Activated T-cell treated with anti-CD3 and anti-CD28 coated beads, Interleukin-2, amount 50 U/mL, for 4 hours (primary cell): Measurements from ENCODE around the gene TMEM120B. TPM values are rescaled to one million over a fixed set of nuclear protein-coding genes. Genes with fewer than 3 reads are reported as not detected.

Source experiments
- ATAC-seq, 2 donors: fragments of 200-7000 bp; cut with Tn5 transposase; one replicate each; pipeline ENCODE4 v1.10.0; 2021
- DNase-seq: peaks from one replicate; pipeline ENCODE4 v3.0.0-alpha.2; 2020
- H3K27me3 Mint-ChIP-seq: one replicate; pipeline ENCODE4 v1.8.0; 2021; ENCODE audit warnings: low read depth, mixed read lengths
- H3K36me3 Mint-ChIP-seq: one replicate; pipeline ENCODE4 v1.8.0; 2022; ENCODE audit warnings: mixed read lengths; ENCODE audit not compliant: insufficient read depth
- H3K4me1 Mint-ChIP-seq: one replicate; pipeline ENCODE4 v1.8.0; 2021; ENCODE audit warnings: low read depth, mixed read lengths
- H3K4me3 Mint-ChIP-seq: one replicate; pipeline ENCODE4 v1.8.0; 2021; ENCODE audit warnings: mild to moderate bottlenecking, moderate library complexity, mixed read lengths
- H3K9me3 Mint-ChIP-seq: one replicate; pipeline ENCODE4 v1.8.0; 2021; ENCODE audit warnings: mixed read lengths
- total RNA-seq, 3 donors: library from RNA; stranded (reverse); gene quantifications; one replicate each; pipeline ENCODE4 v1.2.1, GENCODE V29; 2021

Gene TMEM120B
- total RNA-seq, 3 donors from 2014 or later, result 14.2 to 19.1 (median 17.7) TPM

- Mint-ChIP-seq H3K4me3 (no peak overlapping the region), H3K4me1 (no peaks in the 10 kb centered on the region), H3K27me3 (no peaks in the 10 kb centered on the region), H3K36me3 (peaks cover 18% of the 10 kb centered on the region), H3K9me3 (no peaks in the 10 kb centered on the region)
- DNase-seq (no peak), ATAC-seq (no peak)
Observed at GRCh38 chr12:121820056-121820455, 107.5 kb downstream of the TMEM120B start.

GRCh38 chr12:121822393-121823100, 110.0 kb downstream of the TMEM120B start:
- no peaks in the 10 kb centered on the region for H3K27me3 Mint-ChIP-seq
- H3K9me3 Mint-ChIP-seq, result no peaks in the 10 kb centered on the region
- no peak for ATAC-seq

GRCh38 chr12:121823101-121823726, 110.7 kb downstream of the TMEM120B start:
- Mint-ChIP-seq H3K4me1 (no peaks in the 10 kb centered on the region), H3K4me3 (no peak overlapping the region), H3K36me3 (peaks cover 19% of the 10 kb centered on the region), H3K27me3 (no peaks in the 10 kb centered on the region), H3K9me3 (no peaks in the 10 kb centered on the region)
- ATAC-seq, result no peak
- DNase-seq, result no peak

More at GRCh38 chr12:121822393-121823100, 110.0 kb downstream of the TMEM120B start:
- H3K4me1 Mint-ChIP-seq, result no peaks in the 10 kb centered on the region
- H3K36me3 Mint-ChIP-seq, result peaks cover 21% of the 10 kb centered on the region
- H3K4me3 Mint-ChIP-seq, result no peak overlapping the region
- DNase-seq, result no peak

GRCh38 chr12:121823727-121824115, 111.2 kb downstream of the TMEM120B start:
- Mint-ChIP-seq H3K4me3 (no peak overlapping the region), H3K4me1 (no peaks in the 10 kb centered on the region), H3K36me3 (peaks cover 24% of the 10 kb centered on the region), H3K9me3 (no peaks in the 10 kb centered on the region), H3K27me3 (no peaks in the 10 kb centered on the region)
- no peak for ATAC-seq
- DNase-seq, result no peak

GRCh38 chr12:121825041-121825523, 112.5 kb downstream of the TMEM120B start:
- ATAC-seq (no peak), DNase-seq (no peak)
- Mint-ChIP-seq H3K4me1 (no peaks in the 10 kb centered on the region), H3K36me3 (peaks cover 28% of the 10 kb centered on the region), H3K4me3 (no peak overlapping the region), H3K27me3 (no peaks in the 10 kb centered on the region), H3K9me3 (no peaks in the 10 kb centered on the region)

GRCh38 chr12:121826318-121827150, 114.0 kb downstream of the TMEM120B start:
- Mint-ChIP-seq H3K4me3 (no peak overlapping the region), H3K4me1 (no peaks in the 10 kb centered on the region), H3K9me3 (no peaks in the 10 kb centered on the region), H3K27me3 (no peaks in the 10 kb centered on the region), H3K36me3 (peaks cover 33% of the 10 kb centered on the region)
- DNase-seq, result no peak
- no peak for ATAC-seq

- peaks cover 41% of the 10 kb centered on the region for H3K36me3 Mint-ChIP-seq
- DNase-seq (no peak), ATAC-seq (no peak)
- no peaks in the 10 kb centered on the region for H3K27me3 Mint-ChIP-seq
- H3K9me3 Mint-ChIP-seq, result no peaks in the 10 kb centered on the region
- no peaks in the 10 kb centered on the region for H3K4me1 Mint-ChIP-seq
- no peak overlapping the region for H3K4me3 Mint-ChIP-seq
Observed at GRCh38 chr12:121827351-121828099, 115.0 kb downstream of the TMEM120B start.

GRCh38 chr12:121828306-121828705, 115.8 kb downstream of the TMEM120B start:
- no peaks in the 10 kb centered on the region for H3K9me3 Mint-ChIP-seq
- no peaks in the 10 kb centered on the region for H3K27me3 Mint-ChIP-seq
- H3K4me3 Mint-ChIP-seq, result no peak overlapping the region
- H3K4me1 Mint-ChIP-seq, result peaks cover 1% of the 10 kb centered on the region
- ATAC-seq, result no peak
- no peak for DNase-seq
- peaks cover 41% of the 10 kb centered on the region for H3K36me3 Mint-ChIP-seq

GRCh38 chr12:121828826-121829225, 116.3 kb downstream of the TMEM120B start:
- Mint-ChIP-seq H3K27me3 (no peaks in the 10 kb centered on the region), H3K36me3 (peaks cover 38% of the 10 kb centered on the region), H3K4me1 (peaks cover 2% of the 10 kb centered on the region)

GRCh38 chr12:121829250-121829918, 116.8 kb downstream of the TMEM120B start:
- DNase-seq (no peak), ATAC-seq (no peak)
- peaks cover 38% of the 10 kb centered on the region for H3K36me3 Mint-ChIP-seq
- no peaks in the 10 kb centered on the region for H3K27me3 Mint-ChIP-seq
- H3K9me3 Mint-ChIP-seq, result no peaks in the 10 kb centered on the region
- H3K4me3 Mint-ChIP-seq, result no peak overlapping the region
- H3K4me1 Mint-ChIP-seq, result peaks cover 2% of the 10 kb centered on the region

More at GRCh38 chr12:121828826-121829225, 116.3 kb downstream of the TMEM120B start:
- DNase-seq (no peak), ATAC-seq (no peak)
- no peak overlapping the region for H3K4me3 Mint-ChIP-seq
- no peaks in the 10 kb centered on the region for H3K9me3 Mint-ChIP-seq

GRCh38 chr12:121830134-121830533, 117.6 kb downstream of the TMEM120B start:
- ATAC-seq, result no peak
- Mint-ChIP-seq H3K4me1 (peaks cover 2% of the 10 kb centered on the region), H3K36me3 (peaks cover 38% of the 10 kb centered on the region), H3K27me3 (no peaks in the 10 kb centered on the region), H3K4me3 (no peak overlapping the region), H3K9me3 (no peaks in the 10 kb centered on the region)
- no peak for DNase-seq

- H3K4me3 Mint-ChIP-seq, result no peak overlapping the region
- no peaks in the 10 kb centered on the region for H3K27me3 Mint-ChIP-seq
- H3K36me3 Mint-ChIP-seq, result peaks cover 38% of the 10 kb centered on the region
- DNase-seq (no peak), ATAC-seq (peak in 1 of 2 donors; percentile 25)
- H3K9me3 Mint-ChIP-seq, result no peaks in the 10 kb centered on the region
- peaks cover 2% of the 10 kb centered on the region for H3K4me1 Mint-ChIP-seq
Observed at GRCh38 chr12:121830588-121831265, 118.2 kb downstream of the TMEM120B start.
